Measurements from ENCODE around the gene PSG6.
"Not testable (repeated sequence)": the region's sequence is repeated elsewhere in the genome, so short reads cannot be mapped to it uniquely, and the experiment has no call there.

The PSG6 gene

DNA sequence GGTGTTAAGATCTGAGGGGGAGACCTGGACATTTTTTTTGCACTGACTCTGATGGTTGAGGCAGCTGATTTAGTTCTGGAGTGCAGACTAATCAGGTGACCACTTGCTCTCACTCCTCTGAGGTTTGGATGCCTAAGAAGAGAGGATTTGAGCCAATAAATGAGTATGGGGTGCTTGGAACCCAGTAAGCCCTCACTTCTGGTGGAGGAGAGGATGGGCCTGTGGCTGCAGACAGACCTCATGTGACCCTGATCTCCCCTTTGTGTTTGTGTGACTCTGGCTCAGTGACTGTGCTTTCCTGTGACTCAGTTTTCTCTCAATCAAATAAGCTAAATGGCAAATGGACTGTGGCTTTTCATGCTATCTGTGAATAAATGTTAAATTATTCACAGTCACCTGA, 16.5 kb upstream of the PSG6 start:
- not testable (repeated sequence) for H3K27ac ChIP-seq

DNA sequence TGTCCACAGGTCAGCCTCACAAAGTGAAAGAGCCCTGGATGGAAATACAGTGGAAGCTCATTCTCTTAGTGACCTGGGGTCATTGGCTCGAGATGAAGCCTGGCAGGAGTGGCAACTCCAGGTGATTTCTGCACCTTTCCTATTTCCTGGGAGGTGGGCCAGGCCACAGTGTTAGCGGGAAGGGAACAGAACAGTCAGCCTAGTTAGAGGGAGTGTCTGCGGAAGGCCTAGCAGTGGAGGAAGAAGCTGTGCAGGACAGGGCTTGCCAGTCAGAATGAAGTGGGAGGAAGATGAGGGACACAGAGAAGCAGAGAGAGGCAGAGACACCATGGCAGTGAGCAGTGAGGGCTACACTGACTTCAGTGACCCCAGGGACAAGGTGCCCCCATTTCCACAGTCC, 15.7 kb upstream of the PSG6 start:
- not testable (repeated sequence) for H3K4me1 ChIP-seq (ENCODE audit: low read depth, poor library complexity, severe bottlenecking); H3K27ac ChIP-seq; H3K9ac ChIP-seq; H2AFZ ChIP-seq (ENCODE audit: low read depth); H3K36me3 ChIP-seq (ENCODE audit: insufficient read depth); H3K27me3 ChIP-seq (ENCODE audit: insufficient read depth, low read depth); H3K4me2 ChIP-seq; H3K79me2 ChIP-seq (ENCODE audit: insufficient read depth, low read depth); H4K20me1 ChIP-seq (ENCODE audit: insufficient read depth); H3K4me3 ChIP-seq (IDR thresholded peaks at IDR 0.05; ENCODE audit: insufficient read depth, low read depth, low read length)

More for the DNA sequence above, 16.5 kb upstream of the PSG6 start:
- H3K9ac ChIP-seq; H4K20me1 ChIP-seq (ENCODE audit: insufficient read depth); H3K4me2 ChIP-seq; H3K4me3 ChIP-seq (IDR thresholded peaks at IDR 0.05; ENCODE audit: insufficient read depth, low read depth, low read length); H2AFZ ChIP-seq (ENCODE audit: low read depth); H3K4me1 ChIP-seq (ENCODE audit: low read depth, poor library complexity, severe bottlenecking); H3K27me3 ChIP-seq (ENCODE audit: insufficient read depth, low read depth); H3K36me3 ChIP-seq (ENCODE audit: insufficient read depth); H3K79me2 ChIP-seq (ENCODE audit: insufficient read depth, low read depth): not testable (repeated sequence)

DNA sequence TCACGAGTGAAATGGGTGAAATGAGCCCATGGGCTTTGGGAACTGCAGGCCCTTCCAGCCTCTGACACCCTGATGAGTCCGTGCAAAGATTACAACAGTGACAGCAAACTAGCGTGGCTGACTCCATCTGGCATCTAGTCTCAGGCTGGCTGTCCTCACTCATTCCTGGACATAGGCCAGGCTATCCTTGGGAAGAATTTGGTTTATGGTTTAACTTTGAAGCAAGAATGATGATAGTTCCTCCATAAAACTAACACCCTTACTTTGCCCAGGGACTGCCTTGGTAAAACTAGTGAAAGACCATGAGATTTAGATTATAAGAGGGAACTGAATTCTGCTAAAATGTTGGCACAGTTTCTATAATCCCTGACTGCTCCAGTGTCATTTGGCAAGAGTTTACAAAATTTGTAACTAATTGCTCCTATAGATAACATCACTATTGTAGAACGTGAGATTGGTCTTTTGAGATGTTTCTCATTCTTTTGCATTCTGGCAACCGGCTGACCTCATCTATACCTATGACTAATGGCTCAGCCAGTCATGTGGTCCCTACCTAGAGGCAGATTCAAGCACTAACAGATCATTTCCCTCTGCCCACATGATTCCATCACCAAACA, 14.9 kb upstream of the PSG6 start:
- not testable (repeated sequence) for H3K79me2 ChIP-seq (ENCODE audit: insufficient read depth, low read depth); H3K27ac ChIP-seq

DNA sequence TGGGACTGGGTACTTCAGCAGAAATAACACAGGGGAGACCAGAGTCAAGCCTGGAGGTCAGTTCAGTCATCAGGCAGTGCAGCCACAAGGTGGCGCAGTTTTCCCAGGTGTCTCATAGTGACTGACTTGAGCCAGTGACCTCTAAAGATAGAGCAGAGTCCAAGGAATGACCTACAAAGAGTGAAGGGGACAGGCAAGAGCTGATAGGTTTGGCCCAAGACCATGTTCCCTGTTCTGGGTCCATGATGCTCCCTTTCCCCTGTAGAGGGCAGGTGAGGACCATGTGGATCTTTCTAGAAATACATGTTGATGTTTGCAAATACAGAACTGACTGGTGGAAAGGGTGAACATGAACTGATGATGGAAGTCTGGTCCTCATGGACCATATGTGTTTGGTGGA, 12.5 kb upstream of the PSG6 start:
- not testable (repeated sequence) for H3K36me3 ChIP-seq (ENCODE audit: insufficient read depth); H3K9ac ChIP-seq; H3K27me3 ChIP-seq (ENCODE audit: insufficient read depth, low read depth); H3K4me3 ChIP-seq (IDR thresholded peaks at IDR 0.05; ENCODE audit: insufficient read depth, low read depth, low read length); H3K4me1 ChIP-seq (ENCODE audit: low read depth, poor library complexity, severe bottlenecking); H4K20me1 ChIP-seq (ENCODE audit: insufficient read depth); H3K27ac ChIP-seq; H3K79me2 ChIP-seq (ENCODE audit: insufficient read depth, low read depth); H3K4me2 ChIP-seq; H2AFZ ChIP-seq (ENCODE audit: low read depth)
- TF ChIP-seq, protein P1, sequence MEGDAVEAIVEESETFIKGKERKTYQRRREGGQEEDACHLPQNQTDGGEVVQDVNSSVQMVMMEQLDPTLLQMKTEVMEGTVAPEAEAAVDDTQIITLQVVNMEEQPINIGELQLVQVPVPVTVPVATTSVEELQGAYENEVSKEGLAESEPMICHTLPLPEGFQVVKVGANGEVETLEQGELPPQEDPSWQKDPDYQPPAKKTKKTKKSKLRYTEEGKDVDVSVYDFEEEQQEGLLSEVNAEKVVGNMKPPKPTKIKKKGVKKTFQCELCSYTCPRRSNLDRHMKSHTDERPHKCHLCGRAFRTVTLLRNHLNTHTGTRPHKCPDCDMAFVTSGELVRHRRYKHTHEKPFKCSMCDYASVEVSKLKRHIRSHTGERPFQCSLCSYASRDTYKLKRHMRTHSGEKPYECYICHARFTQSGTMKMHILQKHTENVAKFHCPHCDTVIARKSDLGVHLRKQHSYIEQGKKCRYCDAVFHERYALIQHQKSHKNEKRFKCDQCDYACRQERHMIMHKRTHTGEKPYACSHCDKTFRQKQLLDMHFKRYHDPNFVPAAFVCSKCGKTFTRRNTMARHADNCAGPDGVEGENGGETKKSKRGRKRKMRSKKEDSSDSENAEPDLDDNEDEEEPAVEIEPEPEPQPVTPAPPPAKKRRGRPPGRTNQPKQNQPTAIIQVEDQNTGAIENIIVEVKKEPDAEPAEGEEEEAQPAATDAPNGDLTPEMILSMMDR (conservative IDR thresholded peaks at IDR 0.05; ENCODE audit: low read depth, low read length): peak; percentile 55

More for the DNA sequence above, 14.9 kb upstream of the PSG6 start:
- not testable (repeated sequence) for H4K20me1 ChIP-seq (ENCODE audit: insufficient read depth); H3K27me3 ChIP-seq (ENCODE audit: insufficient read depth, low read depth); H3K36me3 ChIP-seq (ENCODE audit: insufficient read depth); H3K4me3 ChIP-seq (IDR thresholded peaks at IDR 0.05; ENCODE audit: insufficient read depth, low read depth, low read length); H3K9ac ChIP-seq; H3K4me1 ChIP-seq (ENCODE audit: low read depth, poor library complexity, severe bottlenecking); H3K4me2 ChIP-seq; H2AFZ ChIP-seq (ENCODE audit: low read depth)

DNA sequence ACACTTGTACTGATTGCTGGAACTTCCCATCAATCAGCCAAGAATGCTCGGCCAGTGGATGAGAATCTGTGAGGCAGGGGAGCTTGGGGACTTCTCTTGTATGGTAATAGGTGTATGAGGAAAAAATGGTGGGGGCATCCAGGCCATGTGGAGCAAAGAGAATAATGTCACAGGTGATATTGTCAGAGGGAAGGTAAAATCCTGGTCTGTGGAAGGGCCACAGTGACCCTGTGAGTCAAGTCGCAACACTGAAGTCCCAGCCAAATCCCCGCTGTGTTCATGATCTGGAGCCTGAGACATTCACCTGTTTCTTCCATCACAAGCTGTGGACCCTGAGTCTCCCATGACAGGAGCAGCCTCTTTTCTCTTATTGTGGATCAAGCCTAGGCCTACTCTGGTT, 11.2 kb upstream of the PSG6 start:
- no peaks in the 10 kb centered on the region for H3K27me3 ChIP-seq (ENCODE audit: insufficient read depth, low read depth)
- H3K36me3 ChIP-seq (ENCODE audit: insufficient read depth): no peaks in the 10 kb centered on the region
- no peaks in the 10 kb centered on the region for H3K79me2 ChIP-seq (ENCODE audit: insufficient read depth, low read depth)
- H3K4me3 ChIP-seq (IDR thresholded peaks at IDR 0.05; ENCODE audit: insufficient read depth, low read depth, low read length): no peak overlapping the region
- no peak overlapping the region for H2AFZ ChIP-seq (ENCODE audit: low read depth)
- H3K9ac ChIP-seq: no peak overlapping the region
- H3K27ac ChIP-seq: no peak overlapping the region
- TF ChIP-seq, protein P1 (conservative IDR thresholded peaks at IDR 0.05; ENCODE audit: low read depth, low read length): no peak
- no peaks in the 10 kb centered on the region for H3K4me1 ChIP-seq (ENCODE audit: low read depth, poor library complexity, severe bottlenecking)
- H4K20me1 ChIP-seq (ENCODE audit: insufficient read depth): no peaks in the 10 kb centered on the region
- H3K4me2 ChIP-seq: no peak overlapping the region

DNA sequence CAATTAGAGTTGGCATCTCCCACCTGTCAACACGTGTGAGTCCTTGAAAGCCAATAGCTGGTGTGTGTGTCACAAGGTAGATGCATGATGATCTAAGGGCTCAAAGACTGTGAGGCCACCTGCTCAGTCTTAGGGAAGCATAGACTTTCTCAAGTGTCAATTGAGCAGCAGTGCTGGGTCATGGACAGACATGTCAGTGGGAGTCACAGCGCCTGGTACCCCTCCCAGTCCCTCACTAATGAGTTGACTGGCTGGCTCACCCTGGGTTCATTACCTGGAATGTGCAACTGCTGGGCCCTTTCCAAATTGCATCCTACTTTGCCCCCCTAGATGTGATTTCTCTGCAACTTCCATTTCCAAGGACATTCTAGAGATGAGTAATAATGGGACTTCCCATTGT, 9.1 kb upstream of the PSG6 start:
- Histone ChIP-seq H3K27me3 (ENCODE audit: insufficient read depth, low read depth) (no peaks in the 10 kb centered on the region), H3K79me2 (ENCODE audit: insufficient read depth, low read depth) (no peaks in the 10 kb centered on the region), H3K4me3 (IDR thresholded peaks at IDR 0.05; ENCODE audit: insufficient read depth, low read depth, low read length) (no peak overlapping the region), H2AFZ (ENCODE audit: low read depth) (no peak overlapping the region), H3K36me3 (ENCODE audit: insufficient read depth) (no peaks in the 10 kb centered on the region), H3K9ac (no peak overlapping the region), H3K4me2 (no peak overlapping the region), H3K4me1 (ENCODE audit: low read depth, poor library complexity, severe bottlenecking) (no peaks in the 10 kb centered on the region), H4K20me1 (ENCODE audit: insufficient read depth) (no peaks in the 10 kb centered on the region), H3K27ac (no peak overlapping the region)
- TF ChIP-seq, protein P1 (conservative IDR thresholded peaks at IDR 0.05; ENCODE audit: low read depth, low read length): no peak

Measured in KMS-11 (cell line).